ENCODE results near the gene NLGN4X. TPM values are rescaled to one million over a fixed set of nuclear protein-coding genes. Genes with fewer than 3 reads are reported as not detected.

Gene NLGN4X
- total RNA-seq, 1 experiment from 2014 or later, result not detected

DNA sequence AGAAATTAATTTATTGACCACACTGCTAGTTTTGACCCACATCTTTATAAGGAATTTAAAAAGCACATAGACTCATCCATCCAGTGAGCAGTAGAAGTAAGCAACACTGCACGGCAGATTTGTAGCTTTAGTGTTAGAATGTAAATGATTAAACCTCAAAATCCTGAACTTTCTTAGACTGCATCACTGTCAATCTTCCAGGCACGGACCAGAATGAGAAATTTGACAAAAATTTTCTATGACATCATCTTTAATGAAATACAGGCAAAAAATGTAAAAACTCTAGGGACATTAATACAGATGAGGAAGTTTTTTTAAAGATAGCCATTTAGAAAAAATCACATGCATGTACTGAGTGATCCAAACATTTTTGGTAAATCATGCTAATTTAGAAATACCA, 29.2 kb downstream of the NLGN4X start:
- TF ChIP-seq, protein P1, sequence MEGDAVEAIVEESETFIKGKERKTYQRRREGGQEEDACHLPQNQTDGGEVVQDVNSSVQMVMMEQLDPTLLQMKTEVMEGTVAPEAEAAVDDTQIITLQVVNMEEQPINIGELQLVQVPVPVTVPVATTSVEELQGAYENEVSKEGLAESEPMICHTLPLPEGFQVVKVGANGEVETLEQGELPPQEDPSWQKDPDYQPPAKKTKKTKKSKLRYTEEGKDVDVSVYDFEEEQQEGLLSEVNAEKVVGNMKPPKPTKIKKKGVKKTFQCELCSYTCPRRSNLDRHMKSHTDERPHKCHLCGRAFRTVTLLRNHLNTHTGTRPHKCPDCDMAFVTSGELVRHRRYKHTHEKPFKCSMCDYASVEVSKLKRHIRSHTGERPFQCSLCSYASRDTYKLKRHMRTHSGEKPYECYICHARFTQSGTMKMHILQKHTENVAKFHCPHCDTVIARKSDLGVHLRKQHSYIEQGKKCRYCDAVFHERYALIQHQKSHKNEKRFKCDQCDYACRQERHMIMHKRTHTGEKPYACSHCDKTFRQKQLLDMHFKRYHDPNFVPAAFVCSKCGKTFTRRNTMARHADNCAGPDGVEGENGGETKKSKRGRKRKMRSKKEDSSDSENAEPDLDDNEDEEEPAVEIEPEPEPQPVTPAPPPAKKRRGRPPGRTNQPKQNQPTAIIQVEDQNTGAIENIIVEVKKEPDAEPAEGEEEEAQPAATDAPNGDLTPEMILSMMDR (IDR thresholded peaks at IDR 0.05), result no peak
- TF ChIP-seq POLR2AphosphoS5 (IDR thresholded peaks at IDR 0.05; ENCODE audit: low read depth, low read length) (no peak), SIN3A (IDR thresholded peaks at IDR 0.05; ENCODE audit: borderline replicate concordance, insufficient read depth, low read depth, low read length) (no peak), TCF7L2 (IDR thresholded peaks at IDR 0.05; ENCODE audit: low read depth, low read length) (no peak)
- TF ChIP-seq, protein P2, sequence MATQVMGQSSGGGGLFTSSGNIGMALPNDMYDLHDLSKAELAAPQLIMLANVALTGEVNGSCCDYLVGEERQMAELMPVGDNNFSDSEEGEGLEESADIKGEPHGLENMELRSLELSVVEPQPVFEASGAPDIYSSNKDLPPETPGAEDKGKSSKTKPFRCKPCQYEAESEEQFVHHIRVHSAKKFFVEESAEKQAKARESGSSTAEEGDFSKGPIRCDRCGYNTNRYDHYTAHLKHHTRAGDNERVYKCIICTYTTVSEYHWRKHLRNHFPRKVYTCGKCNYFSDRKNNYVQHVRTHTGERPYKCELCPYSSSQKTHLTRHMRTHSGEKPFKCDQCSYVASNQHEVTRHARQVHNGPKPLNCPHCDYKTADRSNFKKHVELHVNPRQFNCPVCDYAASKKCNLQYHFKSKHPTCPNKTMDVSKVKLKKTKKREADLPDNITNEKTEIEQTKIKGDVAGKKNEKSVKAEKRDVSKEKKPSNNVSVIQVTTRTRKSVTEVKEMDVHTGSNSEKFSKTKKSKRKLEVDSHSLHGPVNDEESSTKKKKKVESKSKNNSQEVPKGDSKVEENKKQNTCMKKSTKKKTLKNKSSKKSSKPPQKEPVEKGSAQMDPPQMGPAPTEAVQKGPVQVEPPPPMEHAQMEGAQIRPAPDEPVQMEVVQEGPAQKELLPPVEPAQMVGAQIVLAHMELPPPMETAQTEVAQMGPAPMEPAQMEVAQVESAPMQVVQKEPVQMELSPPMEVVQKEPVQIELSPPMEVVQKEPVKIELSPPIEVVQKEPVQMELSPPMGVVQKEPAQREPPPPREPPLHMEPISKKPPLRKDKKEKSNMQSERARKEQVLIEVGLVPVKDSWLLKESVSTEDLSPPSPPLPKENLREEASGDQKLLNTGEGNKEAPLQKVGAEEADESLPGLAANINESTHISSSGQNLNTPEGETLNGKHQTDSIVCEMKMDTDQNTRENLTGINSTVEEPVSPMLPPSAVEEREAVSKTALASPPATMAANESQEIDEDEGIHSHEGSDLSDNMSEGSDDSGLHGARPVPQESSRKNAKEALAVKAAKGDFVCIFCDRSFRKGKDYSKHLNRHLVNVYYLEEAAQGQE (IDR thresholded peaks at IDR 0.05; ENCODE audit: insufficient read depth in 1 of 2, low read depth in 2 of 2, low read length in 1 of 2), result no peak
- ATAC-seq, result no peak
- intact Hi-C loops (cut with micrococcal nuclease; ENCODE audit: unreplicated experiment) (no loop called here), in situ Hi-C loops (cut with HindIII; ENCODE audit: low pct_unique_long_range_greater_than_20kb, low sequenced_read_pairs) (no loop called here)
- BruUV-seq (replicated peaks), result no TSS peak
- Histone ChIP-seq H3K27me3 (ENCODE audit: control insufficient read depth, insufficient read depth, low read length) (no peaks in the 10 kb centered on the region), H3K4me1 (ENCODE audit: control insufficient read depth, insufficient read depth, low read length) (no peaks in the 10 kb centered on the region), H3K4me3 (ENCODE audit: low read depth in 2 of 2, low read length in 2 of 2) (no peak overlapping the region), H3K9me3 (ENCODE audit: control insufficient read depth, insufficient read depth, low read depth, low read length) (no peaks in the 10 kb centered on the region), H3K36me3 (ENCODE audit: control insufficient read depth, insufficient read depth, low read length) (no peaks in the 10 kb centered on the region), H3K27ac (ENCODE audit: low read length) (no peak overlapping the region)
- ChIA-PET CTCF (no interaction called here), POLR2A (no interaction called here)
- DNase-seq (ENCODE audit: low read depth, low spot score), result no peak

DNA sequence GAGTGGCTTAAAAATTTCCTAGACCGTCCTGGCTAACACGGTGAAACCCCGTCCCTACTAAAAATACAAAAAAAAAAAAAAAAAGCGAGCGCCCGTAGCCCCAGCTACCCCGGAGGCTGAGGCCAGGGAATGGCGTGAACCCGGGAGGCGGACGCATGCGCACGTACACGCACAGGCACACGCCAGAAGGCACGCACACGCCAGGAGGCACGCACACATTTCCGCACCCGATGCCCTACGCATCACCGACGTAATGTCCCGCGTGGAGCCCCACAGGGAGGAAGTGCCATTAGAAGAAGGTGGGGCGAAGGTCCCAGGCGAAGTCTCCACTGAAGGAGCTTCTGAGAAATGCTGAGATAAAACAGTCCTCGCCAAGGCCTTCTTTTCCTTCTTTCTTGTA, 41.4 kb downstream of the NLGN4X start:
- DNase-seq (ENCODE audit: low read depth, low spot score) (no peak), ATAC-seq (no peak)
- H3K36me3 ChIP-seq (ENCODE audit: control insufficient read depth, insufficient read depth, low read length), result no peaks in the 10 kb centered on the region
- ChIA-PET POLR2A (no interaction called here), CTCF (no interaction called here)
- no peaks in the 10 kb centered on the region for H3K27me3 ChIP-seq (ENCODE audit: control insufficient read depth, insufficient read depth, low read length)
- no TSS peak for BruUV-seq (replicated peaks)
- in situ Hi-C loops (cut with HindIII; ENCODE audit: low pct_unique_long_range_greater_than_20kb, low sequenced_read_pairs), result no loop called here
- H3K9me3 ChIP-seq (ENCODE audit: control insufficient read depth, insufficient read depth, low read depth, low read length), result no peaks in the 10 kb centered on the region
- no peak for TF ChIP-seq POLR2AphosphoS5 (IDR thresholded peaks at IDR 0.05; ENCODE audit: low read depth, low read length)
- no peak for TF ChIP-seq SIN3A (IDR thresholded peaks at IDR 0.05; ENCODE audit: borderline replicate concordance, insufficient read depth, low read depth, low read length)
- TF ChIP-seq, protein P2 (IDR thresholded peaks at IDR 0.05; ENCODE audit: insufficient read depth in 1 of 2, low read depth in 2 of 2, low read length in 1 of 2), result no peak
- TF ChIP-seq, protein P1 (IDR thresholded peaks at IDR 0.05), result no peak
- TF ChIP-seq TCF7L2 (IDR thresholded peaks at IDR 0.05; ENCODE audit: low read depth, low read length), result no peak
- no peak overlapping the region for H3K27ac ChIP-seq (ENCODE audit: low read length)
- H3K4me1 ChIP-seq (ENCODE audit: control insufficient read depth, insufficient read depth, low read length), result no peaks in the 10 kb centered on the region
- H3K4me3 ChIP-seq (ENCODE audit: low read depth in 2 of 2, low read length in 2 of 2), result no peak overlapping the region
- intact Hi-C loops (cut with micrococcal nuclease; ENCODE audit: unreplicated experiment), result no loop called here
